Skeletal muscle tissue (tissue), 4 donors: ENCODE results near the gene STXBP5. TPM values are rescaled to one million over a fixed set of nuclear protein-coding genes. Genes with fewer than 3 reads are reported as not detected.
"Not testable (repeated sequence)": the region's sequence is repeated elsewhere in the genome, so short reads cannot be mapped to it uniquely, and the experiment has no call there.

ENCODE experiments used
- H3K27ac ChIP-seq: one replicate; pipeline ENCODE4 v1.7.0; 2013; ENCODE audit warnings: mild to moderate bottlenecking, low read depth, low read length, inconsistent platforms
- H3K27me3 ChIP-seq, 3 donors: one replicate each; pipeline ENCODE4 v1.7.0; 2013; ENCODE audit warnings: low read length in 3 of 3; ENCODE audit not compliant: control insufficient read depth in 3 of 3, insufficient read depth in 3 of 3
- H3K36me3 ChIP-seq, 3 donors: one replicate each; pipeline ENCODE4 v1.7.0; 2013; ENCODE audit warnings: low read length in 3 of 3; ENCODE audit not compliant: control insufficient read depth in 3 of 3, insufficient read depth in 3 of 3
- H3K4me1 ChIP-seq, 3 donors: one replicate each; pipeline ENCODE4 v1.7.0; 2013; ENCODE audit warnings: low read length in 3 of 3, mild to moderate bottlenecking in 3 of 3; ENCODE audit not compliant: control insufficient read depth in 3 of 3, insufficient read depth in 3 of 3
- H3K4me3 ChIP-seq, 3 donors: one replicate each; pipeline ENCODE4 v1.7.0; 2013; ENCODE audit warnings: low read length in 3 of 3
- H3K9ac ChIP-seq, 3 donors: one replicate each; pipeline ENCODE4 v1.7.0; 2013; ENCODE audit warnings: low read length in 3 of 3, mild to moderate bottlenecking in 3 of 3, moderate library complexity in 2 of 3, low read depth in 1 of 3
- H3K9me3 ChIP-seq, 3 donors: one replicate each; pipeline ENCODE4 v1.7.0; 2013; ENCODE audit warnings: low read length in 3 of 3; ENCODE audit not compliant: control insufficient read depth in 3 of 3
- total RNA-seq: library from RNA; depleted of rRNA; stranded (reverse); fragments of >200 nt; gene quantifications from one replicate; pipeline ENCODE4 v1.2.3, GENCODE V29; 2014
- donor health status: Osteomylitis.

Gene STXBP5
- total RNA-seq, 1 donor from 2014 or later: 14.6 TPM

DNA sequence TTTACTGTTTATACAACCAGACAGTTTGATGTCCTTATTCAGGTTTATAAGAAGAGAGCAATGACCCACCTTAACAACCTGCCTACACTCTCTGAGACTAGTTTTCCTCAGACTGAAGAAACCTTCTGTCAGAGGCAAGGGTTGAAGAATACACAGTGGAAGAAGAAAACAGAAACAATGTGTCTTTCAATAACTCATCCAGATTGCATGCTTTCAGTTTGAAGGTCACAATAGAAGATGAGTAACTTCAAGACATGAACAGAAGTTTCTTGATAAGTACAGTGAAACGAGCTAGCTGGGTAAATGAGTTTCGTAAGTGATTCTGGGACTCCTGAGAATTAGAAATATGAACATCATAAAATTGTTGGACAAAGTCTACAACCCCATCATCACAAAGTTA is 141.7 kb downstream of the STXBP5 start:
- Histone ChIP-seq H3K4me1 (no peaks in the 10 kb centered on the region), H3K9ac (no peak overlapping the region), H3K4me3 (no peak overlapping the region), H3K36me3 (peaks cover 0 to 6% (median 4%) of the 10 kb centered on the region in 3 donors), H3K9me3 (no peaks in the 10 kb centered on the region), H3K27me3 (no peaks in the 10 kb centered on the region), H3K27ac (no peak overlapping the region)

DNA sequence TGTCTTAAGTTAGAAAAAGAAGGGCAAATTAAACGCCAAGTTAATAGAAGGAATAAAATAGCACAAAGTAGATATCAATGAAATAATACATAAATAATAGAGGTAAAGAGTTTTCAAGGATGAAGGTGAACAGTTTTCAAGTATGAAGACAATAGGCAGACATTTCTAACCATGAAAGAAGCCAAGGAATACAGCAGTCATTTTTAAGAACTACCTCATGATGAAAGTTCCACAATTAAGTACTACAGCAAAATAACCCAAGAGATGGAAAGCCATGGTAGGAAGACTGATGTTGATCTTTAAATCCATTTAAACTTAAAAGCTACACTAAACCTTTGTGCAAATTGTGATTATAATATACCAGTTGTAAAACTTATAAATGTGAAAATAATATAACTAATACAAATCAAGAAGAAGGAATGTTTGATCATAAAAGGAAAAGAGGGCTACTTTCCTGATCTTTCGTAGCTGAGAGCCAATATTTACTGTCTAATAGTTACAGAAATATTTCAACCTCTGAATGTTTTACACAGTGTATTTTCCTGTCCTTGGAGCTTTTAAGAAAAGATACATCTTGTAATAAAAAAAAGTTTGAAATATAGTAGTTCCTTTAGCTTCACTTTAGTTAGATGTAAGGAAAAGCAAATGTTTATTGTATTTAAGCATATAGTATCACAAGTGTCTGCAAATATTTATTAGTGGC is 143.1 kb downstream of the STXBP5 start:
- Histone ChIP-seq H3K9ac (no peak overlapping the region), H3K36me3 (peaks cover 0 to 2% (median 0%) of the 10 kb centered on the region in 3 donors), H3K27ac (no peak overlapping the region), H3K9me3 (no peaks in the 10 kb centered on the region), H3K4me3 (no peak overlapping the region), H3K4me1 (no peaks in the 10 kb centered on the region), H3K27me3 (no peaks in the 10 kb centered on the region)

DNA sequence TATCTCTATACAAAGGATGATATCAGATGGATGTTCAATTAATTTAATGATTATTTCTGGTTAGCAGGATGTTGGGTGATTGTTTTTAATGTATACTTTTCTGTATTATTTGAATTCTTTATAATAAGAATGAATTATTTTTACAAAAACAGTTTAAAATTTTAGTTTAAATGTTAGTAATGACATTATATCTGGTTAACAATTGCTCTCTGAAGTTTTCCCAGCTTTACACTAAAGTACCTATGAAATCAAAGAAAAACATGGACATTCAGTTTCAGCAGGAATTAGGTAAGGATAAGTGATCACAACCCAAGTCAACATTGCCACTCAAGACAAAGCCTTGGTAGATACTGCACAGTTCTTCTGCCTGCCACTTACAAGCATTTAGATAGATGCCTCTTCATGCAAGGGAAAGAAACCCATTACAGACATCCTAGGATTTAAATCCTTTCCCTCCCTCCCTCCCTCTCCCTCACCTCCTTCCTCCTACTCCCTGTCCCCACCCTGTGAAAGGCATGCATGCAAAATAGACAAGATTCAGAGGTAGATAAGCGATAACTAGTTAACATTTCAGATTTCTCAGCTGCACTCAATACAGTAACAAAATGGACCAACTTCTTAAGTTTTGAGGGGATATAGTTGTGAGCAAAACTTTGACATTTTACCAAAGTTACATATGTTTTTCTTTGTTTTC is 143.8 kb downstream of the STXBP5 start:
- Histone ChIP-seq H3K36me3 (peaks cover 0 to 2% (median 0%) of the 10 kb centered on the region in 3 donors), H3K27ac (no peak overlapping the region), H3K27me3 (no peaks in the 10 kb centered on the region), H3K4me3 (no peak overlapping the region), H3K9me3 (no peaks in the 10 kb centered on the region), H3K4me1 (no peaks in the 10 kb centered on the region), H3K9ac (no peak overlapping the region)

DNA sequence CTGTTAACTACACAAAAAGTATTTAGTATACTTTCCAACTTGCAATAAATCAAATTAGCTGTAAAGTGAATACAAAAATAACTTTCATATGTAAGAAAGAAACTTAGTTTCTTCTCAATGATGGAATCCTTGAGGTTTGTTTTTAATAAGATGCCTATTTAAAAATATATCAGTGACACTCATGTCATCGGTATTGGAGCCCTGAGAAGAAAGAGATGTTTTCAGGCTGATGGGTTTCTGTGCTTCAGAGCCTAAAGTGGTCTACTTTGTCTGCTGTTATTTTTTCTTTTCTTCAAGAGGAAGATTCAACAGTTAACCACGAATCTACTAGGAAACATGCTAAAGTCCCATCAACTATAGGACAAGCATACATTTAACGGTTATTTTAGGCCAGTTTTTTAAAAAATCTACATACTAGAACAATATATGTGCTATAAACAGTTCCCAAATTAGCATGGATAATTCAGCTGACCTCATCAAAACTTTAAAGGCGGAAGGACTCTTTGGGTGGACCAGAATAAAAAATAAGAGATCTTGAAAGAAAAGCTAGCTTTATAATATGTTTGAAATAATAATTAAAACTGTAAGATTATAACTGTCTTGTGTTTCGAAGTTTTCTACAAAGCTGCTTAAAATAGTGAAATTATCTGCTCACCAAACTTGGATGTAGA is 157.2 kb downstream of the STXBP5 start:
- no peak overlapping the region for H3K4me3 ChIP-seq
- no peaks in the 10 kb centered on the region for H3K9me3 ChIP-seq
- H3K4me1 ChIP-seq: no peaks in the 10 kb centered on the region
- H3K36me3 ChIP-seq: peaks cover 9 to 25% (median 24%) of the 10 kb centered on the region in 3 donors
- H3K9ac ChIP-seq: no peak overlapping the region
- H3K27ac ChIP-seq: no peak overlapping the region
- no peaks in the 10 kb centered on the region for H3K27me3 ChIP-seq

DNA sequence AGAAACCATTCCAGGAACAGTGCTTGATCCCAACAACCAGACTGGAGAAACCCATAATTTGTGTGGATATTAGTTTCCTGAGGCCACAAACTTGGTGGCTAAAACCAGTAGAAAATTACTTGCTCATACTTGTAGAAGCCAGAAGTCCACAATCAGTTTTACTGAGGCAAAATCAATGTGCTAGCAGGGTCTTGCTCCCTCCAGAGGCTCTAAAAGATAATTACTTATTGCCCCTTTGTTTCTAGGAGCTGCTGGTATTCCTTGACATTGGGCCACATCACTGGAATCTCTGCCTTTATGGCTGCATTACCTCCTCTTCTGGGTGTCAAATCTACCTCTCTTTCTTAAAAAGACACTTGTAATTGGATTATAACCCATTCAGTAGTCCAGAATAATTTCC is 162.1 kb downstream of the STXBP5 start:
- H3K27ac ChIP-seq: no peak overlapping the region
- H3K9me3 ChIP-seq: no peaks in the 10 kb centered on the region
- H3K4me1 ChIP-seq: no peaks in the 10 kb centered on the region
- no peaks in the 10 kb centered on the region for H3K27me3 ChIP-seq
- peaks cover 6 to 21% (median 18%) of the 10 kb centered on the region in 3 donors for H3K36me3 ChIP-seq
- H3K9ac ChIP-seq: no peak overlapping the region
- H3K4me3 ChIP-seq: no peak overlapping the region

DNA sequence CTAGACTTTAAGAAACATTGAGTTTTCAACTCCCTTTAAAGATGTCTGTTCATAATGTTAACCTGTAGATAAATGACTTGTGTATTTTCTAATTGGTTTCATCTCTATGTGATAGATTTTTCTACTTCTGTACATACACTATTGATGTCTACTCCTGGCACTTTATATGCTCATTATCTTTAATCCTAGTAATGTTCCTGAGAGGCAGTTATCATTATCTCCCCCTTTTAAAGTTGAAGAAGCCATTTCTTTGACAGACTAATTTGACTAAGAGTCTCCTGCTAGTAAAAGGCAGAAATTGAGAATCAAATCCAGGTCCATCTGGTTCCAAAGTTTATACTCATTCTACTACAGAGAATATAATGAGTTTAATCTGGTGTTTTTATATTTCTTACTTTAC is 167.1 kb downstream of the STXBP5 start:
- Histone ChIP-seq H3K9ac (no peak overlapping the region), H3K4me3 (no peak overlapping the region), H3K36me3 (peaks cover 0 to 2% (median 0%) of the 10 kb centered on the region in 3 donors), H3K27ac (no peak overlapping the region), H3K27me3 (no peaks in the 10 kb centered on the region), H3K9me3 (no peaks in the 10 kb centered on the region), H3K4me1 (no peaks in the 10 kb centered on the region)

DNA sequence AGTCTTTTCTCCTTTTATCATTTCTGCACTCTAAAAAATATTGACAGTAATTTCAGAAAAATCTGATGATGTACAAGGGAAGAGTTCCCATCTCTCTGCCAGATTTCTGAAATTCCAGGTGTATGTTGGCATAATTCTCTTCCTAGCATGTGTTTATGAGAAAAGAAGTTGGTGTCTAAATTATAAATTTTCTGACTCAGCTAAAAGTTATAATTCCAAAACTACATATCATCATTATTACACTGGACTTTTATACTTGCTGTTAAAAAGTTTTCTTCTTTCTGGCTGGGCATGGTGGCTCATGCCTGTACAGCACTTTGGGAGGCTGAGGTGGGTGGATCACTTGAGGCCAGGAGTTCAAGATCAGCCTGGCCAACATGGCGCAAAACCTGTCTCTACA is 168.6 kb downstream of the STXBP5 start:
- Histone ChIP-seq H3K27ac (no peak overlapping the region), H3K4me3 (no peak overlapping the region), H3K27me3 (no peaks in the 10 kb centered on the region), H3K4me1 (no peaks in the 10 kb centered on the region), H3K36me3 (peaks cover 0 to 4% (median 0%) of the 10 kb centered on the region in 3 donors), H3K9me3 (no peaks in the 10 kb centered on the region), H3K9ac (no peak overlapping the region)

DNA sequence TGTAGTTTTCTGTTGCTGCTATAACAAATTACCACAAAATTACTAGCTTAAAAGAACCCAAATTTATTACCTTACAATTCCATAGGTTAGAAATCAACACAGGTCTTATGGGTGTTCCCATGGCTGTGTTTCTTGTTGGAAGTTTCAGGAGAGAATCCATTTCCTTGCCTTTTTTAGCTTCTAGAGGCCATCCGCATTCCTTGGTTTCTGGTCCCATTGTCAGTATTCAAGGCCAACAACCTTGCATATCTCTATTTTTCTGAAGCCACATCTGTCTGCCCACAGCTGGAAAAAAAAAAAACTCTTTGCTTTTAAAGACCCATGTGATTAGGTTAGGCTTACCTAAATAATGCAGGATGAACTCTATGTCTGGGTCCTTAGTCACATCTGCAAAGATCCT is 174.6 kb downstream of the STXBP5 start:
- H3K4me3 ChIP-seq: no peak overlapping the region
- H3K36me3 ChIP-seq: peaks cover 0 to 11% (median 0%) of the 10 kb centered on the region in 3 donors
- H3K27ac ChIP-seq: no peak overlapping the region
- H3K9ac ChIP-seq: no peak overlapping the region
- H3K4me1 ChIP-seq: no peaks in the 10 kb centered on the region
- peaks cover 0 to 3% (median 0%) of the 10 kb centered on the region in 3 donors for H3K9me3 ChIP-seq
- H3K27me3 ChIP-seq: no peaks in the 10 kb centered on the region

DNA sequence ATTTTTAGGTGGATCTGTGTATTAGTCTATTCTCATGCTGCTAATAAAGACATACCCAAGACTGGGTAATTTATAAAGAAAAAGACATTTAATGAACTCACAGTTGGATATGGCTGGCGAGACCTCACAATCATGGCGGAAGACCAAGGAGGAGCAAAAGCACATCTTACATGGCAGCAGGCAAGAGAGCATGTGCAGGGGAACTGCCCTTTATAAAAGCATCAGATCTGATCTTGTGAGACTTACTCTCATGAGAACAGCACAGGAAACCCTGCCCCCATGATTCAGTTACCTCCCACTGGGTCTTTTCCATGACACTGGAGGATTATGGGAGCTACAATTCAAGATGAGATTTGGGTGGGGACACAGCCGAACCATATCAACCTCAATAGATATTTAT is 176.6 kb downstream of the STXBP5 start:
- H3K27me3 ChIP-seq, H3K9me3 ChIP-seq, H3K4me3 ChIP-seq, H3K9ac ChIP-seq, H3K27ac ChIP-seq, H3K4me1 ChIP-seq: not testable (repeated sequence)
- peaks cover 0 to 18% (median 0%) of the 10 kb centered on the region in 3 donors for H3K36me3 ChIP-seq

DNA sequence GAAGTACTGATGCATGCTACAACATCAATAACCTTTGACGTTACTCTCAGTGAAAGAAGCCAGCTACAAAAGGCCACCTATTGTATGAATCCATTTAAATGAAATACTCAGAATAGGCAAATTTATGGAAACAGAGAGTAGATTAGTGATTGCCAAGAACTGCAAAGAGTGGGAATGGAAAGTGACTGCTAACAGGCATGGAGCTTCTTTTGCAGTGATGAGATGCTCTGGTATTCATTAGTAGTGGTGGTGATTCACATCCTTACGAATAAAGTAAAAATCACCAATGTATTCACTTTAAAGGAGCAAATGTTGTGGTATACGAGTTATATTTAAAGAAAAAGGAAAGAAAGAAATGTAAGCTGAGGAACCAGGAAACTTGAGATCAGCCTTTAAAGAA is 177.5 kb downstream of the STXBP5 start:
- H3K27me3 ChIP-seq: no peaks in the 10 kb centered on the region
- H3K9ac ChIP-seq: no peak overlapping the region
- no peaks in the 10 kb centered on the region for H3K4me1 ChIP-seq
- H3K36me3 ChIP-seq: peaks cover 0 to 18% (median 0%) of the 10 kb centered on the region in 3 donors
- H3K4me3 ChIP-seq: no peak overlapping the region
- peaks cover 0 to 3% (median 0%) of the 10 kb centered on the region in 3 donors for H3K9me3 ChIP-seq
- H3K27ac ChIP-seq: no peak overlapping the region
